GM15510 (cell line): ENCODE data around the gene UBALD1.

ENCODE experiments used
- POLR2A ChIP-seq: IDR thresholded peaks from 3 replicates; pipeline ENCODE4 v1.6.1; 2011; ENCODE audit warnings: borderline replicate concordance; ENCODE audit not compliant: insufficient read length; ENCODE audit errors: extremely low read depth

Gene UBALD1

DNA sequence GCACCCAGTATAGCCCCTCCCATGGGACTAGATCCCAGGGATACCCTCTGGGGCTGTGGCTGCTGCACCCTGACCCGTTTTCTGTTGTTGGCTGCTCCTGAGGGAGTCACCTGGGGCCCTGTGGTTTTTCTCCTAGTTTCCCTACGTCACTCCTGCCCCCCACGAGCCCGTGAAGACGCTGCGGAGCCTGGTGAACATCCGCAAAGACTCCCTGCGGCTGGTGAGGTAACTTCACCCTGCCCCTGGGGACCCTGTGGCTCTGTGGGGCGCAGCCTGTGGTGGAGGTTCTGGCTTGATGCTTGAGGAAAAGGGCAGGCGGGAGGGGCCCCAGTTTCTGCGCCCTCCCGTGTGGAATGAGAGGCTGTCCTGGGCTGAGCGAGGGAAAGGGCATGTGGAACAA lies 37.1 kb upstream of the UBALD1 start:
- no peak for TF ChIP-seq POLR2A

- no peak for TF ChIP-seq POLR2A
Measured at GRCh38 chr16:4649744-4650442, 35.2 kb upstream of the UBALD1 start.

DNA sequence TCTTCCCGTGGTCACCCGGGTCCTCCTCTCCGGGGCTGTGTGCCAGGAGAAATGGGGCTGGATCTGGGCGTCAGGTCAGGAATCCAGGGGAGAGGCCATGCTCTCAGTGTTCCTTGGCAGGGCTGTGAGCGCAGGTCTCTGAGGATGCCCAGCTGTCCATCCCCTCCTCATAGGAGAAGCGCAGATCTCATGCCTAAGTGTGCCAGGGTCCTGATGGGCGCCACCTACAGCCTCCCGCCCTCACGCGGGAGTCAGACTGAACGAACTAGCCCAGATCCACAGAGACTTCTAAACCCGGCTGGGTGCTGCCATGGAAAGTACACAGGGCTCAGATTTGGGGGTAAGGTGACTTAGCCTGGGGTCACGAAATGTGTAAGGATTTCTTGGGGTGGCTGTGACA lies 34.2 kb upstream of the UBALD1 start:
- no peak for TF ChIP-seq POLR2A

GRCh38 chr16:4647644-4647980 lies 32.9 kb upstream of the UBALD1 start:
- TF ChIP-seq POLR2A = no peak

DNA sequence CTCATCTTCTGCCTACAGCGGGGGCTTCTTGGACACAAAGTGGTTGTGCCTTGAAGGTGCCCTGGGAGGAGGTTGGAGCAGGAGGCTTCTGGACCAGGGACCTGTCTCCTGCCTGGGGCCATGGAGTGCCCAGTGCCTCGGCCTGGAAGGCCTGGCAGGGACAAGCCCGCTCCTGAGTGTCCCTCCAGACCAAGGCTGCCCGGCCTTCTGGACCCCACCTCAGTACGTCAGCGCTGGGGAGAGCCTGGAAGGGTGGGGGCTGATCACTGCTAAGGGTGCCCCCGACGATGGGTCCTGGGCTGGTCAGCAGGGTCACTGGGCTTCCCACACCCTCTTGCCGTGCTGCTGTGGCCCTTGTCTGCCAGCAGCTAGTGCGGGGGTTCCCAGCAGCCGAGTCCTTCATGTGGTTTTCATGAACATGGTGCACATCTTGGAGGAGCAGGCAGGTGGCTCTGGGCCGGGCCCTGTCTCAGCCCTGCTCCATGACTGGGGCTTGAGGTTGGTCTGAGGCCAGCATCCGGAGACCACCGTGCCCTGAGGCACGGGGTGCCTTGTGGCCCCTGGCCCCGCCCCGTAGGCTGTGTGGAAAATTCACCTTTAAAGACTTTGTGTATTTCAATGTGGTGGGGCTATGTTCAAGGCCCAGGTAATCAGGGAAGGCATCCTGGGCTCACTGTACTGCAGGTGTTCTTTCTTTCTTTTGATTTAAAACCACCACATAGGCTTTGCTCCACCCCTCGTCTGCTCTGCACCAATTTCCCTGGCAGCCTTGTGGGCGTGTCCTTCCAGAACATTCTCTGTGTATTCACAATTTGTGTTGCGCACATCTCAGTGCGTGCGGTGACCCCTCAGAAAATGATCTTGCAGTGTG lies 32.3 kb upstream of the UBALD1 start:
- no peak for TF ChIP-seq POLR2A

GRCh38 chr16:4641895-4642294 lies 27.2 kb upstream of the UBALD1 start:
- TF ChIP-seq POLR2A = no peak

GRCh38 chr16:4641306-4641687 lies 26.6 kb upstream of the UBALD1 start:
- TF ChIP-seq POLR2A = no peak

- TF ChIP-seq POLR2A = no peak
Measured at GRCh38 chr16:4640572-4641305, 26.1 kb upstream of the UBALD1 start.

DNA sequence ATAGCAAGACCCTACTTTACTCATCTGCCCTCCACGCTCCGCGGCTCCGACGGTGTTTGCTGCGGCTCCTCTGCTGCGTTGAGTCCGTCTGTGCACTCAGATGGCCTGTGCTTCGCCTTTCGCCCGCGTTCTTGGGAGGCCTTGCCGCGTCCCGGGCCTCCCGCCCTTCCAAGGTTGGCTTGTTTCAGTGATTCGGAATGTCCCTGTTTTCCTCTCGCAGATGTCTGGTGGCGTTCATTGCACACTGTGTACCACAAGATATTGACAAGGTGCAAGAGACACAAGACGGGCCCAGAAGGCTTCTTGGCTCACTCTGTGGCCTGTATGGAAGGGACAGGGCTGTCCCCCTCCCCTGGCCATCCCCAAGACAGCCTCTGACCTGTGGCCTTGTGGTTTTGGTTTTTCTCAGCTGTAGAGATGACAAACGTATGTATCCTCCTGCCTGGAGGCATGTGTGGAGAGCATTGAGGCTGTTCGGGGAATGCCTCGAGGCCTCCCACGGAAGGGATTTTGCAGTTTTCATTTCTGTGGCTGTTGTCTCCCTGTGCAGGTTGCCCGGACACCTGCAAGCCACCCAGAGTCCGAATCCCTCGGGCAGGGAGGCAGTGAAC lies 25.3 kb upstream of the UBALD1 start:
- no peak for TF ChIP-seq POLR2A

- no peak for TF ChIP-seq POLR2A
Measured at GRCh38 chr16:4637501-4638166, 22.9 kb upstream of the UBALD1 start.

DNA sequence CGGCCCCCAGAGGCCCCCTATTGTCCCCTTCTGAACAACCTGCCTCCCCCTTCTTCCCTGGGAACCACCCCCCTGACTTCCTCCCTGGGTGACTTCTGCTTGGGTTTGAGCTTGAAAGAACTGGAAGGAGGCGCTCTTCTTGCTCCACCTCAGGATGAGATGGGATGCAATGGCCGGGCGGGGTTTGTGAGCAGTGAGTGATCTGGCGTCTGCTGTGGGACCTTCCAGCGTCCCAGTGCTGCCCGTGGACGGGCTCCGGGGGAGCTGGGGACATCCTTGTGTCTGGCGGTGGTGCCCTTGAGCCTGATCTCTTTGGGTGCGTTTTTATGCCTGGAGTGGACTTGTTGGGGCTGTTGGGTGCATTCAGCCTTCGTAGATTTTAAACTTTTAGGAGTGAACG lies 21.5 kb upstream of the UBALD1 start:
- TF ChIP-seq POLR2A = no peak

GRCh38 chr16:4634768-4635167 lies 20.1 kb upstream of the UBALD1 start:
- no peak for TF ChIP-seq POLR2A

GRCh38 chr16:4633910-4634635 lies 19.4 kb upstream of the UBALD1 start:
- TF ChIP-seq POLR2A = no peak

DNA sequence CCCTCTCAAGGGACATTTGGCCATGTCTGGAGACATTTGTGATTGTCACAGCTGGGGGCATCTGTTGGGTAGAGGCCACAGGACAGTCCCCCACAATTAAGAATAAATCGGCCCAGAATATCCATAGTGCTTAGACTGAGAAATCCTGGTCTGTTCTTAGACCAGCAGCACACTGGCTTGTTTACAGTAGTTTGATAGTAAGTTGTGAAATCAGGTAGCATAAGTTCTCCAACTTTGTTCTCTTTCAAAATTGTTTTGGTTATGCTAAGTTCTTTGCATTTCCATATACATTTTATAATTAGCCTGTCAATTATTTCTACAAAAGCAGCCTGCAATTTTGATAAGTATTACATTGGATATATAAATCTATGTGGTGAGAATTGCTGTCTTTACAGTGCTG lies 16.8 kb upstream of the UBALD1 start:
- no peak for TF ChIP-seq POLR2A
